SH-SY5Y (cell line): Measurements from ENCODE around the gene IL15RA.

Experiments
- GATA2 ChIP-seq: IDR thresholded peaks from 2 replicates; pipeline ENCODE4 v1.6.1; 2011; ENCODE audit warnings: mild to moderate bottlenecking, low read depth, low read length
- GATA3 ChIP-seq: IDR thresholded peaks from 2 replicates; pipeline ENCODE4 v1.6.1; 2011; ENCODE audit warnings: low read depth, mild to moderate bottlenecking, low read length, moderate library complexity

The IL15RA gene

GRCh38 chr10:5952731-5953385 is 24.5 kb downstream of the IL15RA start:
- TF ChIP-seq GATA3 (no peak), GATA2 (no peak)

GRCh38 chr10:5951721-5952407 is 25.5 kb downstream of the IL15RA start:
- TF ChIP-seq GATA2 (no peak), GATA3 (no peak)

- TF ChIP-seq GATA2 (no peak), GATA3 (no peak)
Observed at GRCh38 chr10:5951167-5951711, 26.1 kb downstream of the IL15RA start.

GRCh38 chr10:5949009-5949759 is 28.2 kb downstream of the IL15RA start:
- TF ChIP-seq GATA3 (no peak), GATA2 (no peak)

- no peak for TF ChIP-seq GATA3
- TF ChIP-seq GATA2: no peak
Observed at GRCh38 chr10:5948208-5948585, 29.1 kb downstream of the IL15RA start.

- TF ChIP-seq GATA3 (no peak), GATA2 (peak; percentile 67)
Observed at GRCh38 chr10:5947471-5948207, 29.7 kb downstream of the IL15RA start.

- no peak for TF ChIP-seq GATA3
- no peak for TF ChIP-seq GATA2
Observed at GRCh38 chr10:5946786-5947185, 30.6 kb downstream of the IL15RA start.

- TF ChIP-seq GATA2: no peak
- no peak for TF ChIP-seq GATA3
Observed at GRCh38 chr10:5945561-5946418, 31.6 kb downstream of the IL15RA start.

- no peak for TF ChIP-seq GATA2
Observed at GRCh38 chr10:5945190-5945509, 32.2 kb downstream of the IL15RA start.

- TF ChIP-seq GATA2 (no peak), GATA3 (no peak)
Observed at GRCh38 chr10:5944389-5945189, 32.8 kb downstream of the IL15RA start.

GRCh38 chr10:5943536-5943935 is 33.8 kb downstream of the IL15RA start:
- TF ChIP-seq GATA2 (no peak), GATA3 (no peak)

- no peak for TF ChIP-seq GATA2
- TF ChIP-seq GATA3: no peak
Observed at GRCh38 chr10:5942474-5942873, 34.9 kb downstream of the IL15RA start.

- TF ChIP-seq GATA2: no peak
- TF ChIP-seq GATA3: no peak
Observed at GRCh38 chr10:5942001-5942400, 35.3 kb downstream of the IL15RA start.
